Ramos (cell line): Measurements from ENCODE around the gene SNRNP70.
"Not testable (repeated sequence)": the region's sequence is repeated elsewhere in the genome, so short reads cannot be mapped to it uniquely, and the experiment has no call there.

Experiments
- in situ Hi-C: fragments of 300-500 bp; cut with MboI; formaldehyde crosslinking; loops from one replicate; pipeline ENCODE4 v1.14.3; 2022; ENCODE audit warnings: low sequenced_read_pairs; ENCODE audit not compliant: unreplicated experiment

The SNRNP70 gene

GRCh38 chr19:49141352-49141751, 56.1 kb downstream of the SNRNP70 start:
- in situ Hi-C loops, result no loop called here

- in situ Hi-C loops, result no loop called here
Observed at GRCh38 chr19:49142866-49143335, 57.6 kb downstream of the SNRNP70 start.

GRCh38 chr19:49145573-49146407, 60.5 kb downstream of the SNRNP70 start:
- in situ Hi-C loops, result no loop called here

DNA sequence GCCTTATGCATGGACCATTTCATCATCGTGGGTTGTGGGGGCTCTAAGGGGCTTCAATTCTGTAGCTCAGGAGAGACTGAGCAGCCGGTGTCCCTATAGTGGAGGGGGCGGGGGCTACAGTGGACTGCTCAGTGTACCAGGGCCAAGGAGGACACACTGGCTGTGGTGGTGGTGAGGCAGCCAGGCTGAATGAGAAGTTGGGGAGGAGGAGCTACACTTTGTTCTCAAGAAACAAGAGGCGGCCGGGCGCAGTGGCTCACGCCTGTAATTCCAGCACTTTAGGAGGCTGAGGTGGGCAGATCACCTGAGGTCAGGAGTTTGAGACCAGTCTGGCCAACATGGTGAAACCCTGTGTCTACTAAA, 61.1 kb downstream of the SNRNP70 start:
- in situ Hi-C loops, result not testable (repeated sequence)

GRCh38 chr19:49148044-49148682, 62.9 kb downstream of the SNRNP70 start:
- in situ Hi-C loops, result no loop called here

DNA sequence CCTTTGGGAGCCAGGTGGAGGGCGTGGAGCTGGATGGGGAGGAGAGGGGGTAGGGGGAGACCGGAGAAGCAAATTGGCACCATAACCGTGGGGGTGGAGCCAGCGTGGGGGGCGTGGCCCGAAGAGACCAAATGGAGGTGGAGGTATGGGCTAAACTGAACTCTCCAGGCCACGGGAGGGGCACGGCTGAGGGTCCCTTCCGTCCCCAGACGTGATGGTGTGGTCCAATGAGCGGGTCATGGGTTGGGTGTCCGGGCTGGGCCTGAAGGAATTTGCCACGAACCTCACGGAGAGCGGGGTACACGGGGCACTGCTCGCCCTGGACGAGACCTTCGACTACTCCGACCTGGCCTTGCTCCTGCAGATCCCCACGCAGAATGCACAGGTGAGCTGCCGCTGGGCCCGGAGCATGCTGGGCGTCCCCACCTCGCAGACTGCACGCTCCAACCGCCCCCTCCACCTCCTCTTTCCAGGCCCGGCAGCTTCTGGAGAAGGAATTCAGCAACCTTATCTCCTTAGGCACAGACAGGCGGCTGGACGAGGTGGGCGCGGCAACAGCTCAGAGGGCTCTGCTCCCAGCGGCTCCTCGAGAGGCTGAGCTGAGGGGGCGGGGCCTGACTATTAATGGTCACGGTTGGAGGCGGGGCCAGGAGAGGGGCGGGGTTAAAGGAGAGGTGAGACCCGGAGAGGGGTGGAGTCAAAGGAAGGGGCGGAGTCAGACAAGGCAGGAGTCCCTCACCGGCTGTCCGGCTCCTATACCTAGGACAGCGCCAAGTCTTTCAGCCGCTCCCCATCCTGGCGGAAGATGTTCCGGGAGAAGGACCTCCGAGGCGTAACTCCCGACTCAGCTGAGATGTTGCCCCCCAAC, 63.8 kb downstream of the SNRNP70 start:
- in situ Hi-C loops, result no loop called here

DNA sequence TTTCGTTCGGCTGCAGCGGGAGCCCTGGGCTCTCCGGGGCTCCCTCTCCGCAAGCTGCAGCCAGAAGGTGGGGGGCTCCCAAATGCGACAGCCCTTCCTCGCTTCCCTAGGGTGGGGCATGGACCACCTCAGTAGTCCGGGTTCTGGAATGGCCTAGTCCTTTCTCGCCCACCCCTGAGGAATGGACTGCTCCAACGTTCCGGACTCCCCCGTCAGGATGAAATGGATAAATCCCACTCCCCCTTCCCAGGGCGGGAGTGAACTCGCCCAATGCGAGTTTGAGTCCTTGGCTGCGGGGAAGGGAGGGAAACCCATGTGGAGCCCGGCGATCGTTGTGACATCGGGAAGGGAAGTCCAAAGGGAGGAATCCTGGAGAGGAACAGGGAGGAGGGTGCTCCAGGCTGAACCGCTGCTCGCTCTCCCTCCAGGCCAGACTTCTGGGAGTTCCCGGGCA, 64.4 kb downstream of the SNRNP70 start:
- in situ Hi-C loops, result no loop called here

DNA sequence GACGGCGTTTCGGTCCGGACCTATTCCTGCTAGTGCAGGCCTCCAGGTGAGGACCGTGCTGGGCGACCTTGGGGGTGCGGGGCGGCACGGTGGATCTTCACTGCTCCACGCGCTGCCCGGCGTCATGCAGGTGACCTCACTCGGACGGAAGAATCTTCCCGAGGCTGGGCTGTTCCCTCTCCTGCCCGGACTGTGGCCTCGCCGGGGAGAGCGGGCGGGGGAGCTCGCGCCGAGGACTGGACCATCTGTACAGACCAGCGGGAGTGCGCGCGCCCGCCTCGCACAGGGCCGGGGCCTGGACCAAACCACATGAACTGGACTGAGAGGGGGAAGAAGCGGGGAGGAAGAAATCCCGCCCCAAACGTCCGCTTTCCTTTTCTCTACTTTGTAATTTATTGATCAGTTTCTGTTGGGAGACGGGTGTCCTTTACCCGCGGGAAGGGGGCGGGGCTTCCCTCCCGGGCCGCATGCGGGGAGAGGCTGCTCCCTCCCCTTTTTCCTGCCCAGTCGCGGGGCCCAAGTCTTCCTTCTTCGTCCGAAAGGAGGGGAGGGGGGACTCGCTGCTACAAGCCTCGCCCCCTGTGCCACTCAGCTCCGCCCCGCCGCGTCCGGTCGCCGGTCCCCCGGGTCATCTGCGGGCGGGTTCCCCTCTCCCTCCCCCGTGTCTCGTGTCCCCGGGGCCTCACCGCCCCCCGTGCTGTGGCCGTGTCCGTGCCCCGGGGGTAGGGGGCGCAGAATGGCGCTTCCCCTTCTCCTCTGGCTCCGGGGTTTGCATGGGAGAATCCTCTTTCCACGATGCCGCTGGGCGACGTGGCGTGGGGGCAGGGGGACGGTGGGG, 65.1 kb downstream of the SNRNP70 start:
- in situ Hi-C loops, result no loop called here

DNA sequence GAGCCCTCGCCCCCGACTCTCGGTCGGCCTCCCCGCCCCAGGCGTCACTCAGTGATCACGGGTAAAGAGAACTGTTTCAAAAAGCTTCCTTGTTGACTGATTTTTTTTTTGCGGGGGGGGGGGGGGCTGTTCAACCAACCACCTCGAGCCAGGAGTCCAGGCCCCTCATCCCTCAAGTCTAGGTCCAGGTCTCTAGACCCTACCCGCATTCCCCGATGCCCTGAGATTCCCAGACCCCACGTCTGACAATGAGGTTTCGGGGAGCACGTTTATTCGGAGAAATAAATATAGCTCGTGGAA, 65.6 kb downstream of the SNRNP70 start:
- in situ Hi-C loops, result no loop called here

GRCh38 chr19:49151267-49152118, 66.2 kb downstream of the SNRNP70 start:
- in situ Hi-C loops, result no loop called here

DNA sequence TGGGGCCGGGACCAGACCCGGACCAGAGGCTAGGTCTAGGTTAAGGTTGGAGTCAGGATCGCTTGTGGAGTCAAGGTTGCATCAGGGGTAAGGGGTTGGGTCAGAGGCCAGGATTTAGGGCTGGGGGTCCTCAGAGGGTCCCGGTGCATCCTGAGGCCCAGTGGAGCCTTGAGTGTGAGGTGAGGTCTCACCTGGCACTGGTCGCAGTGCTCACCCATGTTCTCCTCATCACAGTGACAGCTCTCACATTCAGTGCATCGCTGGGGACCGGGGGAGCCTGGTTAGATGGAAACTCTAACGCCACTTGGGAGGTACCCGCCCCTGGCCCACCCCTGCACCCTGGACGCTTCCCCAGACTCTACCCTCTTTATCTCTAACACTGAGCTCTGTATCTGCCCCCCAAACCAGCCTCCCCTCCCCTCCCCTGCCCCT, 66.9 kb downstream of the SNRNP70 start:
- in situ Hi-C loops, result no loop called here

DNA sequence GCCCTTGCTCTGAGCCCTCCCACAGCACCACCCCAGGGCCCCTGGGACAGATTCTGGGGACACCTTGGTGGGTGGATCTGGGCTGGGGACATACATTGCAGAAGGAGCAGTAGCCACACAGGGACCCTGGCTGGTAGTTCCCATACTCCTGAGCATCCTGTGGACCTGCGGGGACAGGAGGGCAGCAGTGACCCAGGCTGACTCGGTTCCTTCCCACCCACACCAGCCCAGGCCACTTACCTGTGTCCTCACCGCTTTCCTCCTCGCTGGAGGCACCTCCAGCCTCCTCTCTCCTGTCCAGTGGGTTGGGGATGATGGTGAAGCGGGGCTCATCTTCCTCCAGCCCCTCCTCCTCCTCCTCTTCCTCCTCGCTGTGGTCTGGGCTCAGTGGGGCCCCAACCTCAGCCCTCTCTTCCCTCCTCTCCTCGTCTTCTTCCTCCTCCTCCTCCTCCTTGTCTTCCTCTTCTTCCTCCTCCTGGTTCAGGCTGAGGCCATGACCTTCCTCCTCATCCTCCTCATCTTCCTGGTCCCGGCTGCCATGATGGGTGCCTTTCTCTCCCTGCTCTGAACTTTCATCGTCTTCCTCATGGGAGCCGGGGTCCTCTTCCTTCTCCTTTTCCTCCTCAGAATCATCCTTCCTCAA, 68.0 kb downstream of the SNRNP70 start:
- in situ Hi-C loops, result no loop called here

- in situ Hi-C loops, result no loop called here
Observed at GRCh38 chr19:49154279-49154678, 69.0 kb downstream of the SNRNP70 start.

DNA sequence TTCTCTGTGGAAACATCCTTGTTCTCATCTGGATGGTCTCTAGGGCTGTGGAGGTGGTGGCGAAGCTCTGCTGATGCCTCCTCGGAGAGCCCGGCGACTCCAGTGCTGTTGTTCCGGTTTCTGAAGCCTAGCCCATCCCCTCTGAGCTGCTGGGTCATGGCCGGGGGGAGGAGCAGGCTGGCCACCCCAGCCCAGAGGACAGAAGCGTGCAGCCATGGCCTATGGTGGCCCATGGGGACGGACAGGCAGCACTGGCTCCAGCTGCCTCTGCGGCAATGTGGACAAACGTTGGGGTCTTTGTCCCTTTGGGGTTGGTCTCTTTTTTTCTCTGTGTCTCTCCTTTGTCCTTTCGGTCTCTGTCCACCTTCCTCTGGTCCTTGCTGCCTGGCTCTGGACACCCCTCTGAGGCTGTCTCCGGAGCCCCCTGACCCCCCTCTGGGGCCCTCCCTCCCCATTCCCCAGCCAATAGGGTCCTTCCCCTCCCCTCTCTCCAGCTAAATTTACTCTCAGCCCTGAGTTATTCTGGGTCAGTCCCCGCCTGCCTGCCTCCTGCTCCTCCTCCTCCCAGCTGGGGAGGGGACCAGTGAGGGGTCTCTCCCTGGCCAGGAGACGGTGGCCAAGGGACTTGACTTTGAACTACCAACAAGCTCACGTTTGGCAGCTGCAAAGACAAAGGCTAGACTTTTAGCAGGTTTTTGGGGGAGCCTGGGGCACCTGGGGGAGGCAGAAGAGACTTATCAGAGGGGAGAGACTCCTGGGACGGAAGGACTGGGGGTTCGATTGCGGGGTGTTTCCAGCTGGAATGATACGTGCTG, 70.0 kb downstream of the SNRNP70 start, which contains the start of gene HRC:
TSS of gene HRC (minus strand) at position 392 of the 815 bp plus-strand sequence. CDS start at position 233, 159 bp downstream.
- in situ Hi-C loops, result no loop called here

DNA sequence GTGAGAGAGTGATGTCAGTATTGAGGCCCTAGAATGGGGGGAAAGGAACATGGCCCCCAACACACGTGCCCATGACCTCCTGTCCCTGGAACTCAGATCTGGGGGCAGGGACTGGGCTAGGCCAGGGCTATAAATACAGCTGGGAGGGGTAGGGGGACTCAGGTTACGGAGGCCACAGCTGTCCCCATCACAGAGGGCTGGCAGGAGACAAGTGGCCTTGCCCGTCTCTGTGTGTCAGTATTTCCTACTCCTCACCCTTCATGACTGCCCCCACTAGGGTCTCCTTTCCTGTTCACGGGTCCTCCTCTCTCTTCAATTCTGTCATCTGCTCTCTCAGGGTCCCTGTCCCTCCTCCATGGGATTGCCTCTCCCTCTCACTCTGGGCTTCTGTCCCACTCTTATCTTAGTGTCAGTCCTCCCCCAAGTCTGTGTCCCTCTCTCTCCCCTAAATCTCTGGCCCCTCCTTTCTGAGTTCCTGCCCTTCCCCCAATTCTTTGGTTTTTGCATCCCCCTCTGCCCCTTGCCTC, 70.6 kb downstream of the SNRNP70 start:
- in situ Hi-C loops, result no loop called here

GRCh38 chr19:49157445-49158224, 72.4 kb downstream of the SNRNP70 start, which contains the start of gene TRPM4:
Gene TRPM4 (plus strand): TSS chr19:49157792. CDS start chr19:49157867, 75 bp downstream.
- in situ Hi-C loops, result no loop called here
